ENCODE measurements around the gene MRS2.

GRCh38 chr6:24448828-24449525 lies 46.2 kb downstream of the MRS2 start:
- no peak for TF ChIP-seq SP1 (IDR thresholded peaks at IDR 0.05)
- no peak for TF ChIP-seq BHLHE40 (IDR thresholded peaks at IDR 0.05; ENCODE audit: borderline replicate concordance)
- TF ChIP-seq ZNF384 (IDR thresholded peaks at IDR 0.05): no peak
- no peak for TF ChIP-seq ELF4 (IDR thresholded peaks at IDR 0.05)
- no peak for TF ChIP-seq FOXA1 (IDR thresholded peaks at IDR 0.05)
- TF ChIP-seq NFRKB (IDR thresholded peaks at IDR 0.05): no peak

All from HEK293T (cell line).